NCI-H345 (cell line): ENCODE measurements around the gene CHST7.
"Not testable (repeated sequence)": the region's sequence is repeated elsewhere in the genome, so short reads cannot be mapped to it uniquely, and the experiment has no call there.

Experiments used
- DNase-seq: peaks from one replicate; lab custom pipeline; 2025; lab: John Stamatoyannopoulos, UW

CHST7 gene, protein sequence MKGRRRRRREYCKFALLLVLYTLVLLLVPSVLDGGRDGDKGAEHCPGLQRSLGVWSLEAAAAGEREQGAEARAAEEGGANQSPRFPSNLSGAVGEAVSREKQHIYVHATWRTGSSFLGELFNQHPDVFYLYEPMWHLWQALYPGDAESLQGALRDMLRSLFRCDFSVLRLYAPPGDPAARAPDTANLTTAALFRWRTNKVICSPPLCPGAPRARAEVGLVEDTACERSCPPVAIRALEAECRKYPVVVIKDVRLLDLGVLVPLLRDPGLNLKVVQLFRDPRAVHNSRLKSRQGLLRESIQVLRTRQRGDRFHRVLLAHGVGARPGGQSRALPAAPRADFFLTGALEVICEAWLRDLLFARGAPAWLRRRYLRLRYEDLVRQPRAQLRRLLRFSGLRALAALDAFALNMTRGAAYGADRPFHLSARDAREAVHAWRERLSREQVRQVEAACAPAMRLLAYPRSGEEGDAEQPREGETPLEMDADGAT

GRCh38 chrX:46573331-46573891 is at the start of gene CHST7:
TSS of gene CHST7 (plus strand) at chrX:46573765. CDS start at chrX:46573932, 167 bp downstream.
- DNase-seq, result peak; percentile 78

DNA sequence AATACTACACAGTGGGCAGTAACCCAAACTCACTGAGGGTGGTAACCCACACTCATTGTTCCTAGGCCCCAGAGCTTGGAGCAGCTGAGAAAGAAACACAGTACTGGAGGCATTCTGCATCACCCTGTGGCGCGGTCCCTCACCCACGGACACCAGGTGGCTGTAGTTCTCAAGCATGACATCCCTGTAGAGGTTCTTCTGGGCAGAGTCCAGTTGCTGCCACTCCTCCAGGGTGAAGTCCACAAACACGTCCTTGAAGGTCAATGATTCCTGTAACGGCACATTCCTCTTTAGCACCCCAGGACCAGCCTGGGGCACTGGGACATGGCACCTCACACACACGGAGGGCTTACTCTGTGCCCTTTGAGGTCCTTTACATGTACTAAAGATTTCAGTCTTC is 44.9 kb upstream of the CHST7 start:
- not testable (repeated sequence) for DNase-seq

DNA sequence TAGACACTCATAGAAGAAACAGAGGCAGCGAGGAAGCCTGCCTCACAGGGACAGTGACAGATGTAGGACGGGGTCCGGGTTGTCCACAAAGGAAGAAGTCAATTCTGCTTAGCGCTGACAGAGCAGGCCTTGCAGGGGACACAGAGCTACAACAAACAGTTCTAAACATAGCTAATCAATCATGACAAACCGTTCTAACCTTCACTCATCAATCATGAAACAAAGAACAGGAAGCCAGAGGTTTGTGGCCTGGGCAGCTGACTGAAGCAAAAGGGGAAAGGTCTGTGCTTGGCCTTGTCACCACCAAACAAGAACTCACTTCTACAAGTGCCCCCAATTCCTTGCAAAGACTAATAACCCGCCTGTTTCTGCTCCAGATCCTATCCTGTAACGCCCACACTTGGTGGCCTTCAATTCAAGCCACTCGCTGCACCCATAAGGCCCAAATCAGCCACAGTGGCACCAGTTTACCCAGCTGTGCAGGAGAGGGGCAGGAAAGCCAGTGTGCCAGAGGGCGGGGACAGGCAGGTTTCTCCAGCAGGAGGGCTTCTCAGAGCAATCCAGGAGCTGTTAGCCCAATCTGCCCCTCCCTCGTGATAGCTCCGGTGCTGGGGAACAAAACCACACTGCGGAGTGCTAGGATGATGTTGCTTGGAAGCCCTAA is 43.7 kb upstream of the CHST7 start:
- not testable (repeated sequence) for DNase-seq

- DNase-seq, result not testable (repeated sequence)
These were observed 43.1 kb upstream of the CHST7 start for GRCh38 chrX:46530404-46530908.

GRCh38 chrX:46531442-46531841 is 42.1 kb upstream of the CHST7 start:
- DNase-seq, result no peak

GRCh38 chrX:46543441-46543840 is 30.1 kb upstream of the CHST7 start:
- no peak for DNase-seq

DNA sequence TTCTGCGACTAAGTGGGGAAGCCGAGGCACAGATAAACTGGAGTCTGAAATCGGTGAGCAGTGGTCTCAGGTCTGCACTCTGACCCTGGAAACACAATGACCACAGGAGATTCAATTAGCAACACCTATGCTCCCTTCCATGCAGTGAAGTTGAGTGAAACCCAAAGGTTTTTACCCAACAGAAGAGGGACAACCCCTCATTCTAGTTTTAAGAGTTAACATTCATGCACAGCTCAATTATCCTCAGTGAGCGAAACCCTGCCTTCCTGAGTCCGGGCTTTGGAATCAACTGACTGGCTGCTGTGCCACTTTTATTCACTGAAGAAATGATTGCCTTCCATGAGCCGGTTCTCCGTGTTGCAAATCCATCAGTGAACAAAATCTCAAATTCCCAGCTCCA is 29.0 kb upstream of the CHST7 start:
- DNase-seq, result not testable (repeated sequence)

DNA sequence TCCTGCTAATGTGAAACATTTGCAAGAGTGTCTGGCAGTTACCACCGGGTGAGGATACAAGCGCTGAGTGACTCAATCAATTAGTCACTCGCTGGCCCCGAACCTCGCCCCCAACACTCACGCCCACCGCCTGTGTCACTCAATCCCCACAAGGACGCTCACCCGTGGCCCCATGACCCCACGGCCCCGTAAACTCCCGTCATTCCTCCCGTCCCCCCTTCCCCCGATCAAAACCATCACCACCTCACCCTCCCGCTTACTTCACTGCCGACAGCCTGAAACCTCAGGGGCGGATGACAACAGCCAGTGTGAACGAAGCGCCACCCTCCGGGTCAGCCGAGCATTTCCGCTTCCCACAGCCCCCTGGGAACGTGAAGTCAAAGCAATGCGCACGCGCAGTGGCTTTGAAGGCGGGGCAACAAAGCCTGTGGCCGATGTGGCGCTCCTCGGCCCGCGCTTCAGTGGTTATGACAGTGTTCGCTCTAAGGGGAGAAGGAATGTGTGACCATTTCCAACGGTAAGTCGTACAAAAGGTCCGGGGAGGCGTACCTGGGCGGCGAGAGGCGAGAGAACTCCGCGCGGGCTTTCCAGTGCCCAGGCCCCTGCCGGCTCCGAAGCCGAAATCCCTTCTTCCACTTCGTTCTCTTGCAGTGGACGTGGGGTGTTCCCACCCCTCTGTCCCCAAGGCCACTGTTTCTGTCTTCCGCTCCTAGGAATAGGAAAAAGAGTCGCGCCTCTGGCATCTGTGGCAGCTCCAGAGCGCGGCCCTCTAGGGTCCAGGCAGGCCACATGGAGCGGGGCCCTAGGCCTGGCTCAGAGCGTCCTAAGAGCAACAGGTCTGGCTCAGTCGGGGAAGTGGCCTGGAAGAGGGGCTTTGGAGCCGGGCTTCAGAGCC is 28.2 kb upstream of the CHST7 start, which contains the start of gene ZNF674:
Gene ZNF674, minus strand, starts transcription at position 311 of the 895 bp plus-strand sequence. CDS start 3,334 bp downstream, outside the sequence.
- DNase-seq, result peak; percentile 90

DNA sequence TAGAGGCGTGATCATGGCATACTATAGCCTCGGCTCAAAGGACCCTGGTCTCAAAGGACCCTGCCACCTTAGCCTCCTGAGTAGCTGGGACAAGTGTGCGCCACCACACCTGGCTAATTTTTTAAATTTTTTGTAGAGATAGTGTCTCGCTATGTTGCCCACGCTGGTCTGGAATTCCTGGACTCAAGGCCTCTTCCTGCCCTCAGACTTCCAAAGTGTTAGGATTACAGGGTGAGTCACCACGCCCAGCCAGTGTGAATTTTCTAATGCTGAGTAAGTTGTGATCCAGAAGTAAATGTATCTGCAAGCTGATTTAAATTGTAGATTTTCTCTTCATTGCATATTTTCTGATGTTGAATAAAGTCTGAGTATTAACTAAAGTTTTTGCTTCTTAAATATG is 25.7 kb upstream of the CHST7 start:
- DNase-seq, result no peak

DNA sequence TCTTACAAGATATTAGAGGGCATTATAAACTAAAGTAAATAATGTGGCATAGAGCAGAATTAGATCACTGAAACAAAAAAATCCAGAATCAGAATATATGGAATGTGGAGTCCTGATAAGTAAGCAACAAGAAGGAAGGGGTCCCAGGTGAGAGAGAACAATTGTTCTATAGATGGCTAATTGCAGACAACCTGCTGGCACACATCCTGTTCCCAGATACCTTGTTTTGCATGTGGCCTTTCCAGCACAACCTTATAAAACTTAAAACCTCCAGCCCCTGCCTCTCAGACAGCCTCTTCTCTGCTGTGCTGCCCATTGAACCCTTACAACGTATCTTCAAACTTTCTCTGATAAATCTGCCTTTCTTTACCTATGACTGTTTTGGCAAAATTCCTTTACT is 23.7 kb upstream of the CHST7 start:
- DNase-seq, result no peak

DNA sequence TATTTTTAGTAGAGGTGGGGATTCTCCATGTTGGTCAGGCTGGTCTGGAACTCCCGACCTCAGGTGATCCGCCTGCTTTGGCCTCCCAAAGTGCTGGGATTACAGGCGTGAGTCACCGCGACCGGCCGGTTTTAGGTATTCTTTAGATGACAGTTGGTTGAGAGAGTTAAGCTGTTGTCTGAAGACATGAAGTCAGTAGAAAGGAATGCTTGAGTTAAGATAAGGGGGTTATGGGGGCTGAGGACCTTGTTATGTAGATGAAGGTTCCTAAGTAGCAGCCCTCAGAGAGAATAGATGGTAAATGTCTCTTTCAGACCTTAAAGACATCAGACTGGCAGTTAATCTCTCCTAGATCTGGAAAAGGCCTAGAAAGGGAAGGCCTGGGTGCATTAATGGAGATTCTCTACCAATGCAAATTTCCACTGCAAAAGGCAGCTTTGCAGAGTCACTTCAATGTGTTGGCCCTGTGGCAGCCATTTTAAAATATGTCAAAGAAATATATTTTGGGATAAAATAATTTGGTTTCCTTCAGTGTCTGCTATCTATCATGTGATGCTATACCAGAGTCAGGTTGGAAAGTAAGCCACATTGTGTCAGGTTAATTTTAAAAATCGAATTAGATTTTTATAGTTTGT is 22.0 kb upstream of the CHST7 start:
- no peak for DNase-seq

DNA sequence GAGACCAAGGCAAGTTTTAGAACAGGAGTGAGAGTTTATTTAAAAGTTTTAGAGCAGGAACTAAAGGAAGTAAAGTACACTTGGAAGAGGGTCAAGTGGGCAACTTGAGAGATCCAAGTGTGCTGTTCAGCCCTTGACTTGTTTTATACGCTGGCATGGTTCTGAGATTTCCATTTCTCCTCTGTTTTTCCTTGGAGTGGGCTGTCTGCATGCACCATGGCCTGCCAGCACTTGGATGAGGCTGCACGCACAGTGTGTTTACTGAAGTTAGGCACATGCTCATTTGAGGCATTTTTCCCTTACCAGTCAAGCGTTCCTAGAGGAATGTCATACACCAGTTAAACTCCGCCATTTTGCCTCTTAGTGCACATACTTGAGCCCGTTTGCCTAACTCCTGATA is 19.6 kb upstream of the CHST7 start:
- DNase-seq, result no peak

DNA sequence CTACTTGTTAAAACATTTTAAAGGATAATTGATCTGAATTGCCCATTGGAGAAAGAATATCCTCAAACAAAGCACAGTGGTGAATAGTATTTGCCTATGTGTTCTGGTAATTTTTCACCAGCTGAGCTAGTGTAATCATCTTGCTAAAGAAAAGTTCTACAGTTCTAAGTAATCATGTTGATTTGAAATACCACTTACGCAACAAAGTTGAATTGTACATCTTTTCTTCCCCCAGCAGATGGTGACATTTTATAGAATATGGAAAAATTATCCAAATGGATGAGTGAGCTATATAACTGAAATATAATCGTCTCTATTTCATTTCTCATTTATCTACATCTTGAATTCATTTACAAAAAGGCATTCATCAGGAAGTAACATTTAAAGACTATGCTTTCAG is 18.6 kb upstream of the CHST7 start:
- DNase-seq, result no peak

GRCh38 chrX:46559062-46559461 is 14.5 kb upstream of the CHST7 start:
- no peak for DNase-seq

- DNase-seq, result no peak
These were observed 11.5 kb upstream of the CHST7 start for GRCh38 chrX:46561824-46562657.

GRCh38 chrX:46567388-46567787 is 6.2 kb upstream of the CHST7 start:
- no peak for DNase-seq

- no peak for DNase-seq
These were observed 3.9 kb upstream of the CHST7 start for GRCh38 chrX:46569621-46570020.

DNA sequence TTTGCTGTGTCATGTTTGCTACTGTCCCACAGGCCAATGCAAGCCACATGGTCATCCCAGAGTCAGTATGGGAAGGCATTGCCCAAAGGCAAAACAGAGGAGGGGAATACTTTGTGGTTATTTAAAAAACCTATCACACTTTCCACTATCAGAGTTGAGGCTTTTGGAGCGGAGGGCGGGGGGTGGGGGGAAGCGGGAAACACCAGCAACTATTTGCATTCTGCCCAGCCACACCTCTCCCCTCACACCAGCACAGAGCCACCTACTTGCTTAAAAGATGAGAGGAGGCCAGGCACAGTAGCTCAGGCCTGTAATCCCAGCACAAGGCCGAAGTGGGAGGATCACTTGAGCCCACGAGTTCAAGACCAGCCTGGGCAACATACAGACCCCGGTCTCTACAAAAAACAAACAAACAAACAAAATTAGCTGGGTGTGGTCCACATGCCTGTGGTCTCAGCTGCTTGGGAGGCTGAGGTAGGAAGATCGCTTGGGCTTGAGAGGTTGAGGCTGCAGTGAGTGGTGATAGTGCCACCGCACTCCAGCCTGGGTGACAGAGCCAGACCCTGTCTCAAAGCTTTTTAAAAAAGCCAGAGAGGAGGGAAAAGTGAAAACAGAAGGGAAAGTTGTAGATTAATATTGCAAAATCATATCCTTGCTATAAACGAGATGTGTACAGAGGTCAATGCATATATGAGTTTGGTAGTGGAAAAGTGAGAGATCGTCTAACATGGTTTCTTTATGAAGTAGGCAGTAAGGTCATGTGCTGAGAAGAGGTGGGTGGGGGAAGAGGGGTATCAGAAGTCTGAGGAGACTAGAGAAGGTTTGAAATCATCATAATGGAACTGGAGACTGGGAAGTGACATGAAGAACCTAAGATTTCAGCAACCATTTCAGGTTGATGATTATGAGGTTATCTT is 1.9 kb upstream of the CHST7 start:
- DNase-seq, result no peak

- DNase-seq, result no peak
These were observed 1.1 kb upstream of the CHST7 start for GRCh38 chrX:46572340-46572936.
